SU-DHL-6 (cell line): ENCODE measurements around the gene CEP72.

Experiments
- H2AFZ ChIP-seq: fragments of 200-600 bp; sonication (generic); 2 replicates; pipeline ENCODE4 v1.6.1; 2014; ENCODE audit warnings: low read depth, mild to moderate bottlenecking, moderate library complexity, mixed read lengths, antibody characterized with exemption, low read length; ENCODE audit not compliant: severe bottlenecking
- H3F3A ChIP-seq: fragments of 200-600 bp; shearing (Covaris generic); 2 replicates; pipeline ENCODE4 v1.6.0; 2016; ENCODE audit warnings: antibody characterized with exemption, mild to moderate bottlenecking; ENCODE audit not compliant: insufficient read depth
- H3K27ac ChIP-seq: fragments of 200-600 bp; sonication (generic); 2 replicates; pipeline ENCODE4 v1.5.1; 2016; ENCODE audit warnings: low read depth, mild to moderate bottlenecking, low read length, moderate library complexity, mixed read lengths
- H3K27me3 ChIP-seq: fragments of 200-600 bp; sonication (generic), shearing (Covaris generic); 2 replicates; pipeline ENCODE4 v1.6.0; 2014; ENCODE audit warnings: mild to moderate bottlenecking, low read length
- H3K36me3 ChIP-seq: fragments of 200-600 bp; sonication (generic); 2 replicates; pipeline ENCODE4 v1.6.1; 2014; ENCODE audit warnings: mild to moderate bottlenecking, low read length, mixed read lengths
- H3K4me2 ChIP-seq: fragments of 300-600, 200-600 bp; shearing (Covaris generic), sonication (generic); 2 replicates; pipeline ENCODE4 v1.6.0; 2014; ENCODE audit warnings: low read length, low read depth, mild to moderate bottlenecking; ENCODE audit not compliant: poor library complexity, severe bottlenecking
- H3K4me3 ChIP-seq: fragments of 200-600 bp; sonication (generic); 2 replicates; pipeline ENCODE4 v1.5.1; 2014; ENCODE audit warnings: antibody characterized with exemption, low read length, mild to moderate bottlenecking, mixed read lengths; ENCODE audit not compliant: insufficient read depth, poor library complexity, severe bottlenecking
- H3K79me2 ChIP-seq: fragments of 200-600 bp; sonication (generic); 2 replicates; pipeline ENCODE4 v1.6.1; 2014; ENCODE audit warnings: mild to moderate bottlenecking, low read length, moderate library complexity; ENCODE audit not compliant: insufficient read depth
- H3K9ac ChIP-seq: fragments of 200-600 bp; sonication (generic); 2 replicates; pipeline ENCODE4 v1.7.0; 2014; ENCODE audit warnings: mild to moderate bottlenecking, low read length
- H3K9me2 ChIP-seq: fragments of 200-600 bp; sonication (generic); replicated peaks from 2 replicates; pipeline ENCODE4 v1.6.1; 2014; ENCODE audit warnings: low read length; ENCODE audit not compliant: insufficient read depth
- H3K9me3 ChIP-seq: fragments of 200-600 bp; sonication (generic); 2 replicates; pipeline ENCODE4 v1.6.1; 2014; ENCODE audit warnings: low read length, mixed read lengths; ENCODE audit not compliant: insufficient read depth
- H4K20me1 ChIP-seq: fragments of 200-600 bp; sonication (generic); 2 replicates; pipeline ENCODE4 v1.6.1; 2014; ENCODE audit warnings: low read depth, mild to moderate bottlenecking, antibody characterized with exemption, low read length, moderate library complexity, mixed read lengths
- EZH2phosphoT487 ChIP-seq: fragments of 200-600 bp; sonication (generic), shearing (Covaris generic); conservative IDR thresholded peaks from 2 replicates; pipeline ENCODE4 v1.6.1; 2018; ENCODE audit warnings: mild to moderate bottlenecking, antibody characterized with exemption, low read length, moderate library complexity, mixed read lengths
- TF ChIP-seq, protein P1 (sequence below): fragments of 200-600 bp; sonication (generic); IDR thresholded peaks from one replicate; pipeline ENCODE4 v1.5.1; 2017; ENCODE audit warnings: antibody characterized with exemption, mild to moderate bottlenecking, low read length, moderate library complexity; ENCODE audit not compliant: insufficient read depth, poor library complexity, severe bottlenecking

CEP72 gene

DNA sequence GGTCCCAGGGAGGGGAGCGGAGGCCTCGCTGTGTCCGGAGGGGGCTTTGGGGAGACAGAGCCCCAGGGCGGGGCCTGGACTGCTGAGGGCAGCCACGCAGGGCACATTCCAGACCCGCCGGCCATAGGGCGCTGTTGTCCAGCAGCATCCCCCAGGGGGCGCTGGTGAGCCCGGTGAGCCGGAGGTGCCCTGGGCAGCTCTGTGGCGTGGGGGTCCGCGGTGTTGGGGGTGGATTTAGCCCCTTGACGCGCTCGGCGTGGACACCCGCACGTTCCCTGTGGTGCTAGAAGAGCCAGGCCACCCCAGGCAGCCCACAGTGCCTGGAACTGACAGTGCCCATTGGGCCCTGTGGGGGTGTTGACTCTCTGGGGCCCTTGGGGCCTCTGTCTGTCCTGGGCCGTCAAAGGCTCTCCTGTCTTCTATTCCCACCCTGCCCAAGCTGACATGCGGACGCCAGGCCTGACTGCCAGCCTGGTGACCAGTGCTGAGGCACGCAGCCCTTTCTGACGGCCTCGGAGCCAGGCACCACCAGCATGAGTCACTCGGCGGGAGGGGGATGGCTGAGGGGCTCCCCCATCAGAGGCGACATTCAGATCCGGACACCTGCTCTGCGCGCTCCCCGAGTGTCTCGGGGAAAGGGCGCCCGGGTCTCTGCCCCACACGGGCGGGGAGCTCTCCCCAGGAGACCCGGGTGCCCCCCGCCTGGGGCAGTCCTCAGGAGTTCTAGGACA lies 57.1 kb downstream of the CEP72 start:
- no peak overlapping the region for H3K4me2 ChIP-seq
- H3K79me2 ChIP-seq: no peaks in the 10 kb centered on the region
- no peaks in the 10 kb centered on the region for H3K27me3 ChIP-seq
- no peak for TF ChIP-seq EZH2phosphoT487
- TF ChIP-seq, protein P1, sequence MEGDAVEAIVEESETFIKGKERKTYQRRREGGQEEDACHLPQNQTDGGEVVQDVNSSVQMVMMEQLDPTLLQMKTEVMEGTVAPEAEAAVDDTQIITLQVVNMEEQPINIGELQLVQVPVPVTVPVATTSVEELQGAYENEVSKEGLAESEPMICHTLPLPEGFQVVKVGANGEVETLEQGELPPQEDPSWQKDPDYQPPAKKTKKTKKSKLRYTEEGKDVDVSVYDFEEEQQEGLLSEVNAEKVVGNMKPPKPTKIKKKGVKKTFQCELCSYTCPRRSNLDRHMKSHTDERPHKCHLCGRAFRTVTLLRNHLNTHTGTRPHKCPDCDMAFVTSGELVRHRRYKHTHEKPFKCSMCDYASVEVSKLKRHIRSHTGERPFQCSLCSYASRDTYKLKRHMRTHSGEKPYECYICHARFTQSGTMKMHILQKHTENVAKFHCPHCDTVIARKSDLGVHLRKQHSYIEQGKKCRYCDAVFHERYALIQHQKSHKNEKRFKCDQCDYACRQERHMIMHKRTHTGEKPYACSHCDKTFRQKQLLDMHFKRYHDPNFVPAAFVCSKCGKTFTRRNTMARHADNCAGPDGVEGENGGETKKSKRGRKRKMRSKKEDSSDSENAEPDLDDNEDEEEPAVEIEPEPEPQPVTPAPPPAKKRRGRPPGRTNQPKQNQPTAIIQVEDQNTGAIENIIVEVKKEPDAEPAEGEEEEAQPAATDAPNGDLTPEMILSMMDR: peak; percentile 87
- no peaks in the 10 kb centered on the region for H3K9me2 ChIP-seq
- no peaks in the 10 kb centered on the region; the same call in 1 of the 2 replicates for H3F3A ChIP-seq
- no peaks in the 10 kb centered on the region for H3K9me3 ChIP-seq
- H4K20me1 ChIP-seq: no peaks in the 10 kb centered on the region
- no peak overlapping the region for H2AFZ ChIP-seq
- H3K4me3 ChIP-seq: no peak overlapping the region
- H3K36me3 ChIP-seq: no peaks in the 10 kb centered on the region
- no peak overlapping the region for H3K9ac ChIP-seq
- H3K27ac ChIP-seq: no peak overlapping the region

DNA sequence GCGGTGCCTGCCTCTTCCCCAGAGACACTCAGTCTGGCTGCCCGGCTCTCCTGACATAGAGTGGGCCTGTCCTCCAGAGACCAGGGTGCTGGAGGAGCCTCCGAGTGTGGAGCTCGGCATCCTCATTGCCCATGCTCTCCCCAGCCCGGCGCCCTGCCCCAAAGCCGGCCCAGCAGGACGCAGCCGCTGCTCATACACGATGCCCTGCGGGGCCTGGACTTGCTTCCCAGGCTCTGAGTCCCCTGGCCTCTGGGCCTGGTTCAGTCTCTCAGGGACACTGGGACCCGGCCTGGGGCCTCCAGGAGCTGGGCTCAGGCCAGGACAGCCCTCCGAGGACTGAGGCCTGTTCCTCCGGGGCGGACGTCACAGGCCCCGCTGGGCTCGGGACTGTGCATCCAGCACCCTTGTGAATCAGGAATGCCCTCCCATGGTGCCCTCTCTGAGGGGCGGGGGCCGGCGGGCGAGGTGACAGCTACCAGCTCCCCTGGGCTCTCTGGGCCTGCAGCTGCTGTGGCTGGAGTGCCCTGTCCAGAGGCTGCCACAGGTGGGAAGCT lies 57.8 kb downstream of the CEP72 start:
- no peaks in the 10 kb centered on the region for H3K9me2 ChIP-seq
- H3F3A ChIP-seq: no peaks in the 10 kb centered on the region; the same call in 1 of the 2 replicates
- H3K79me2 ChIP-seq: no peaks in the 10 kb centered on the region
- H3K27me3 ChIP-seq: no peaks in the 10 kb centered on the region
- no peak overlapping the region for H3K27ac ChIP-seq
- H4K20me1 ChIP-seq: no peaks in the 10 kb centered on the region
- H2AFZ ChIP-seq: no peak overlapping the region
- no peaks in the 10 kb centered on the region for H3K9me3 ChIP-seq
- TF ChIP-seq, protein P1: no peak
- no peak for TF ChIP-seq EZH2phosphoT487
- H3K4me2 ChIP-seq: no peak overlapping the region
- H3K9ac ChIP-seq: no peak overlapping the region
- H3K36me3 ChIP-seq: no peaks in the 10 kb centered on the region
- no peak overlapping the region for H3K4me3 ChIP-seq

DNA sequence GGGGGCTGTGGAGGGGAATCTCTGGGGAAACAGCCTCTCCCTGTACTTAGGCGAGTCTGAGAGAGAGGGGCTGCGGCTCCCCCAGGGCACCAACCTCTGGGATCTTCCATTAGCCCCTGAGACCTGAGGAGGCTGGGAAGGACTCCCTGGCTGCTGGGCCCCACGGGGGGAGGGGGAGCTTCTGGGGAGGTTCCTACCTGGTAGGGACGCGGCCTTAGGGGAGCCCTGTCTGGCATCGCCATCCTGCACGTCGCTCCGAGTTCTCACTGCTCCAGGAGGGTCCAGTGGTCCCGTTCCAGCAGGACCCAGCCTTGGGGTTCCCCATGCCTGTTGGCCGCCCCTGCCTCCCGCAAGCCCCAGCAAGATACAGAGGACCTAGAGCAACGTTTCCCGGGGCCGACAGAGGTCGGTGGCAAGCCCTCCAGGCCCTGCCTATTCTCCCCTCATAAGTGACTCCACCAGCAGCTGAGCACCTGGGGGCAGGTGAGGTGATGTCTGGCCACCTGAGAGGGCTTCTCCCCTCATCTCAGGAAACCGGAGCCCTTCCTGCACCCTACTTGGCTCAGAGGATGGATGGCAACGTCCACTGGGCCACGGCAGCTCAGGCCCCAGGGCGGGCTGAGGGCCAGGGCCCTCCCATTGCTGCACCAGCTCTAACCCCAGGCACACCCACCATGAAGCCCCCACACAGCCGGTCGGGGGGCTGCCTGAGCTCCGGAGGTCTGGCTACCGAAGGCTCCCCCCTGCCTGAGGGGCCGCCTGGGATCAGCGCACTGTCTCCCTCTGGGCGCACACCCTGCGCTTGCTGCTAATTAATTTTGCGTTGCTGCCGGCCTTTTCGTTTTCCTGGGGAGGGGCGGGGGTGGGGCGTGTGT lies 58.5 kb downstream of the CEP72 start:
- H3K9me3 ChIP-seq: no peaks in the 10 kb centered on the region
- H3K27ac ChIP-seq: no peak overlapping the region
- H3K4me3 ChIP-seq: no peak overlapping the region
- H4K20me1 ChIP-seq: no peaks in the 10 kb centered on the region
- no peaks in the 10 kb centered on the region; the same call in 1 of the 2 replicates for H3F3A ChIP-seq
- H3K36me3 ChIP-seq: no peaks in the 10 kb centered on the region
- no peak overlapping the region for H2AFZ ChIP-seq
- H3K27me3 ChIP-seq: no peaks in the 10 kb centered on the region
- H3K9me2 ChIP-seq: no peaks in the 10 kb centered on the region
- H3K79me2 ChIP-seq: no peaks in the 10 kb centered on the region
- H3K4me2 ChIP-seq: no peak overlapping the region
- no peak overlapping the region for H3K9ac ChIP-seq
- TF ChIP-seq, protein P1: no peak
- no peak for TF ChIP-seq EZH2phosphoT487
